Stomach (tissue), 9 donors: ENCODE data around the gene SGIP1. TPM values are rescaled to one million over a fixed set of nuclear protein-coding genes. Genes with fewer than 3 reads are reported as not detected.

Source experiments
- DNase-seq, 2 donors: peaks; one replicate each; pipeline versions ENCODE4 v3.0.0 to v3.0.0-alpha.2; 2013 to 2019
- H3K27ac ChIP-seq, 5 donors: fragments of 200-600 bp in 4 of 5; sonication (generic) in 4 of 5; one replicate each; pipeline ENCODE4 v1.5.1; 2013 to 2019; ENCODE audit warnings: mild to moderate bottlenecking in 1 of 5, moderate library complexity in 1 of 5
- H3K27me3 ChIP-seq, 3 donors: fragments of 200-600 bp; sonication (generic); one replicate each; pipeline ENCODE4 v1.5.1; 2017 to 2019; ENCODE audit warnings: mixed run types in 1 of 3
- H3K36me3 ChIP-seq, 4 donors: fragments of 200-600 bp; sonication (generic); 1 replicate in 3 of 4; 2 replicates in 1 of 4; pipeline ENCODE4 v1.5.1; 2016 to 2019
- H3K4me1 ChIP-seq, 4 donors: fragments of 200-600 bp; sonication (generic); one replicate each; pipeline ENCODE4 v1.5.1; 2016 to 2019
- H3K4me3 ChIP-seq, 4 donors: fragments of 200-600 bp; sonication (generic) in 3 of 4; one replicate each; pipeline ENCODE4 v1.5.1; 2016 to 2019; ENCODE audit warnings: mild to moderate bottlenecking in 1 of 4
- H3K9me3 ChIP-seq, 4 donors: fragments of 200-600 bp; sonication (generic); one replicate each; pipeline ENCODE4 v1.5.1; 2016 to 2019
- EP300 ChIP-seq: sonication (generic); formaldehyde crosslinking; IDR thresholded peaks from one replicate; pipeline ENCODE4 v1.6.1; 2017; ENCODE audit warnings: antibody characterized with exemption
- POLR2A ChIP-seq, 4 donors: fragments of 450-650 bp; IDR thresholded peaks; one replicate each; pipeline ENCODE4 v1.6.1; 2016; ENCODE audit warnings: antibody characterized with exemption in 4 of 4, control low read depth in 2 of 4, mild to moderate bottlenecking in 1 of 4, moderate library complexity in 1 of 4
- POLR2AphosphoS5 ChIP-seq, 3 donors: sonication (generic); formaldehyde crosslinking; IDR thresholded peaks; one replicate each; pipeline ENCODE4 v1.6.1; 2016; ENCODE audit warnings: antibody characterized with exemption in 3 of 3
- WGBS, 5 donors: extraction: QIAGEN DNeasy Blood & Tissue Kit in 3 of 5; methylation state at CpG; one replicate each; pipeline versions ENCODE4 v1.1.5 to v1.1.7; 2013 to 2018; 5-methylcytosine and 5-hydroxymethylcytosine counted together
- intact Hi-C: fragments of 100-400 bp; cut with DNase I; formaldehyde crosslinking; loops from one replicate; pipeline ENCODE4 v1.15.1; 2023; ENCODE audit warnings: low total_unique reads
- polyA plus RNA-seq, 3 donors: library from polyadenylated mRNA; stranded (reverse); fragments of 200-250 nt; gene quantifications; one replicate each; pipeline ENCODE4 v1.2.3, GENCODE V29; 2013
- total RNA-seq, 5 donors: library from RNA; depleted of rRNA; stranded (reverse); fragments of >200 nt; gene quantifications; one replicate each; pipeline versions ENCODE4 v1.1.0 to v1.2.3, GENCODE V29; 2014 to 2016
- TF ChIP-seq, protein P1 (sequence below), 7 experiments: fragments of 450-650 bp in 4 of 7; fragments of 200-600 bp in 3 of 7; sonication (generic) in 3 of 7; IDR thresholded peaks; one replicate each; pipeline ENCODE4 v1.5.1; 2016 to 2019; ENCODE audit warnings: antibody characterized with exemption in 7 of 7, control low read depth in 2 of 7, mild to moderate bottlenecking in 1 of 7
- donor health status: healthy with polysubstance abuse.
- donor health status: Bipolar disorder and iron deficiency.
- donor health status: healthy.

SGIP1 gene
- total and polyA plus RNA-seq, 8 donors = 1.2 to 44.9 (median 3.0) TPM; not detected in 1

DNA sequence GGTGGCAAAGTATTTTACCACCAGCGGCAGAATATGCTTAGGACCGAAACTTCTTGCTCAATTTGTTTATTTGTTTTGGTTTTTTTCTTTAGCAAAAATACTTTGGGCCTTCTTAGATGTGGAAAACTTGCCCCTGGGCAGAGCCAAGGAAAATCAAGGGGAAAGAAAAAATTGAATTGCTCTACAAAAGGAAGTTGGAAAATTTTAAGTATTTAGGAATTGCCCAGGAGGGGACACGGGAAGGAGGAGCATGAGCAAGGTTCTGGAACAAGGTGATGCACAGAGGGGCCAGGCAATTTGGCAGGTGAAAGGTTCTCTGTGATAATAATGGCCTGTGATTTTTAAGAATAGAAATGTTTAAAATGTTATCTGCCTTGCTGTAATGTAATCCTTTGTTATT, 28.6 kb downstream of the SGIP1 start:
- DNase-seq = no peak
- peak overlapping the region; percentile 21 to 66 (median 56) for H3K27ac ChIP-seq
- intact Hi-C loops = no loop called here
- H3K27me3 ChIP-seq = no peaks in the 10 kb centered on the region
- TF ChIP-seq, protein P1, sequence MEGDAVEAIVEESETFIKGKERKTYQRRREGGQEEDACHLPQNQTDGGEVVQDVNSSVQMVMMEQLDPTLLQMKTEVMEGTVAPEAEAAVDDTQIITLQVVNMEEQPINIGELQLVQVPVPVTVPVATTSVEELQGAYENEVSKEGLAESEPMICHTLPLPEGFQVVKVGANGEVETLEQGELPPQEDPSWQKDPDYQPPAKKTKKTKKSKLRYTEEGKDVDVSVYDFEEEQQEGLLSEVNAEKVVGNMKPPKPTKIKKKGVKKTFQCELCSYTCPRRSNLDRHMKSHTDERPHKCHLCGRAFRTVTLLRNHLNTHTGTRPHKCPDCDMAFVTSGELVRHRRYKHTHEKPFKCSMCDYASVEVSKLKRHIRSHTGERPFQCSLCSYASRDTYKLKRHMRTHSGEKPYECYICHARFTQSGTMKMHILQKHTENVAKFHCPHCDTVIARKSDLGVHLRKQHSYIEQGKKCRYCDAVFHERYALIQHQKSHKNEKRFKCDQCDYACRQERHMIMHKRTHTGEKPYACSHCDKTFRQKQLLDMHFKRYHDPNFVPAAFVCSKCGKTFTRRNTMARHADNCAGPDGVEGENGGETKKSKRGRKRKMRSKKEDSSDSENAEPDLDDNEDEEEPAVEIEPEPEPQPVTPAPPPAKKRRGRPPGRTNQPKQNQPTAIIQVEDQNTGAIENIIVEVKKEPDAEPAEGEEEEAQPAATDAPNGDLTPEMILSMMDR (IDR thresholded peaks at IDR 0.05) = no peak
- TF ChIP-seq POLR2AphosphoS5 (IDR thresholded peaks at IDR 0.05) (no peak), POLR2A (IDR thresholded peaks at IDR 0.05) (no peak), EP300 (no peak)
- no peaks in the 10 kb centered on the region for H3K36me3 ChIP-seq
- 62 to 84% (median 65%) methylated on average over 3 of the region's 3 CpGs for WGBS, 5 donors
- peaks cover 0 to 21% (median 9%) of the 10 kb centered on the region in 4 donors for H3K4me1 ChIP-seq
- no peak overlapping the region for H3K4me3 ChIP-seq
- no peaks in the 10 kb centered on the region for H3K9me3 ChIP-seq

DNA sequence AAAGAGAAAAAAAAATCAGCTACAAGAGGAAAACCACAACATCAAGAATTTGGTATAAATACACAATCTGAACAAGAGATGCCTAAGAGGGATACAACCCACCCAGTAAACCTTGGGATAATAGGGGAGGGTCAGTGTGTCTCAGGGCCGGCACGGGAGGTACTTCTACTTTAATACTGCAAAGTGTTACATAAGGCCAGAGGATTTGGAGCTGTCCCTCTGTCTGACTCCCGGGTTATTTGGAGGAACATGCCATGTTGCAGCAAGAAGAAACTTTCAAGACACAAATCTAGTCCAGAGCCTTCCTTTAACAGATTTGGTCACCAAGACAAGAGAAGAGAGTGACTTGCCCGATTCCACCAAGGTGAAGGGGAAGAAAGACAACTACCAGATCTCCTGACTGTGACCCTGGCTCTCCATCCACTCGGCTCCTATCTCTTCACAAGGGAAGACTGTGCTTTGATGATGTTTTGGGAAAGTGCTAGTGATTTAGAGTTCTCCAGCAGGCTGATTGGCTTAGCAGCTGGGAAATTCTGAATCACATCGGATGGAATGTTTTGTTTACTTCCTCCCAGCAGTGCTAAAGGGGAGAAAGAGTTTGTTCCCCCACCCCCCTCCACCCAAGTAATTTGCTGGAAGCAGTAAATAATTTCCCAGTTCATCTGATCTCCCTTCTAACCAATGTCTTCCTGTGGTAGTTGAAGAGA, 29.3 kb downstream of the SGIP1 start:
- no peaks in the 10 kb centered on the region for H3K36me3 ChIP-seq
- 41 to 64% (median 60%) methylated on average over 6 of the region's 6 CpGs for WGBS, 5 donors
- no peak for TF ChIP-seq POLR2A (IDR thresholded peaks at IDR 0.05)
- TF ChIP-seq POLR2AphosphoS5 (IDR thresholded peaks at IDR 0.05) = peak in 1 of 3 donors; percentile 52

DNA sequence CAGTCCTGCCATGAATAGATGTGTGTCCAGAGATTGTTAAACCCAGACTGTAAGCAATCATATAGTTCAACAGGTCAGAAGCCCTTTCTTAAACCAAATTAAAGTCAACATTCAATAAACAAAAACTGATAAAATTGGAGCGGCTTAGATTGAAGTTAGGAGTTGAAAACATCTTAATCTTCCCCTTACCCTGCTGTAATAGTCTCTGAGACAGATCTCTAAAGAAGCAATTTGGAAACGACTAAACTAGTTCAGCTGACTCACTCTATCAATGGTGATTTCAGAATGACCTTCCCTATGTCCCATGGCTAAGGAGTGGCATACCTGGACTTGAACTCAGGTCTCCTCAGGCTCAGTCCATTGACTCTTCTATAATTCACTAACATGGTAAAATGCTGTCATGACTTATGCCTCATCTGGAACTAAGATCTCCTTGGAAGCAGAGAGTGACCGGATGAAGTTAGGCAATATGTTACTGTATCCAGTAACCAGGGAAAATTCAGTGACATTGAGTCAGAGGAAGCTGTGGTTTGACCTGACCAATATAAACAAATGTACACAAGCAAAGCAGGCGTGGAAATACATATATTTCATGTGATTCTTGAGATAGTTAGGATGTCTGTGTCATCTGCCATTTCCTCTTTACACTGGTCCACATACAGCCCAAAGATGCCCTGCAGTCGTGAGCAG, 30.1 kb downstream of the SGIP1 start:
- TF ChIP-seq, protein P1 (IDR thresholded peaks at IDR 0.05) = no peak
- TF ChIP-seq POLR2A (IDR thresholded peaks at IDR 0.05) = no peak
- TF ChIP-seq POLR2AphosphoS5 (IDR thresholded peaks at IDR 0.05) = no peak
- TF ChIP-seq EP300 = no peak
- H3K27ac ChIP-seq = peak overlapping the region in 4 of 5 donors; percentile 53 to 66 (median 56)
- peaks cover 0 to 21% (median 9%) of the 10 kb centered on the region in 4 donors for H3K4me1 ChIP-seq
- intact Hi-C loops = no loop called here
- DNase-seq = no peak
- no peaks in the 10 kb centered on the region for H3K27me3 ChIP-seq
- 40 to 51% (median 45%) methylated on average over 5 of the region's 5 CpGs for WGBS, 5 donors
- H3K9me3 ChIP-seq = no peaks in the 10 kb centered on the region
- H3K36me3 ChIP-seq = no peaks in the 10 kb centered on the region
- no peak overlapping the region for H3K4me3 ChIP-seq

More for the DNA sequence above, 29.3 kb downstream of the SGIP1 start:
- Histone ChIP-seq H3K4me3 (no peak overlapping the region), H3K9me3 (no peaks in the 10 kb centered on the region), H3K27me3 (no peaks in the 10 kb centered on the region), H3K27ac (peak overlapping the region in 4 of 5 donors; percentile 53 to 66 (median 56)), H3K4me1 (peaks cover 0 to 21% (median 9%) of the 10 kb centered on the region in 4 donors)
- intact Hi-C loops = no loop called here
- peak in 1 of 2 donors; percentile 64 for DNase-seq

DNA sequence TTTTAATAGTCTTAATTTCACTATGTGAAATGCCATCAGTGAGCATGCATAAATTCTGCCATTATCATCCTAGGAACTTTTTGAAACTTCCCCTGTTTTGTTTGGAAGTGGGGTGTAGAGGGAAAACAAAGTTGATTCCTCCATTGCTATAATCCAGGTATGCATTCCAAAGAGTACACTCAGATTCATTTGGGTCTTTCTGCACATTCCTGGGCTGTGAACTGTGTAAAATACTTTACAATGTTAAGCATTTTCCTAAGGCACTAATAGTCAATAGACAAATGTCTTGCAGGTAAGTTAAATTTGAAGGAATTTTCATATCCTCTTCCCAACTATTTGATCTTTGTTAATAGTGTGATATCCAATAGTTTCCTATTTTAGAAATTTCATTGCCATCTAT, 36.2 kb downstream of the SGIP1 start:
- intact Hi-C loops = no loop called here
- TF ChIP-seq EP300 (no peak), POLR2AphosphoS5 (IDR thresholded peaks at IDR 0.05) (no peak), POLR2A (IDR thresholded peaks at IDR 0.05) (no peak)
- TF ChIP-seq, protein P1 (IDR thresholded peaks at IDR 0.05) = no peak
- H3K4me3 ChIP-seq = no peak overlapping the region
- no peak overlapping the region for H3K27ac ChIP-seq
- no peaks in the 10 kb centered on the region for H3K9me3 ChIP-seq
- no peak for DNase-seq
- no peaks in the 10 kb centered on the region for H3K27me3 ChIP-seq
- H3K36me3 ChIP-seq = no peaks in the 10 kb centered on the region
- no peaks in the 10 kb centered on the region for H3K4me1 ChIP-seq
